ENCODE data around the gene CLCA2.
"Not testable (repeated sequence)": the region's sequence is repeated elsewhere in the genome, so short reads cannot be mapped to it uniquely, and the experiment has no call there.

CLCA2 gene

GRCh38 chr1:86472152-86472551 lies 48.2 kb downstream of the CLCA2 start:
- DNase-seq (ENCODE audit: low spot score), result no peak

- no peak for DNase-seq (ENCODE audit: low spot score)
These were observed 48.8 kb downstream of the CLCA2 start for GRCh38 chr1:86472767-86473166.

DNA sequence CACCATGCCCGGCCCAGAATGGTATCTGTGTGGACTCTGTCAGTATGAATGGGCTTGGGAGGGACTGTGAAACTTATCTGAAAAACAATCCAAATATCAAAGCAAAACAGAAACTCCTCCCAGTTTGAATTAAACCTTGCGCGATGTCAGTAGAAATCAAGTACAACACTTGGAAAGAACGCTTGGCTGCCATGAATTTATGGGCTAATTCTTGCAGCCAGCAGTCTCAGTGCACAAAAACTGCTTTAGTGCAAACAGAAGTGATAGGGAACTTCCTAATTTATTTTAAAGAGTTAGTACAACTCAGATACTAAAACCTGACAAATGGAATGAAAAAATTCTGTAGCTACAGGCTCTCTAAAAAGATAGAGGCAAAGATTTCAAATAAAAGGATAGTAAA lies 53.3 kb downstream of the CLCA2 start:
- no peak for DNase-seq (ENCODE audit: low spot score)

- peak; percentile 11 for DNase-seq (ENCODE audit: low spot score)
These were observed 53.7 kb downstream of the CLCA2 start for GRCh38 chr1:86477682-86478081.

DNA sequence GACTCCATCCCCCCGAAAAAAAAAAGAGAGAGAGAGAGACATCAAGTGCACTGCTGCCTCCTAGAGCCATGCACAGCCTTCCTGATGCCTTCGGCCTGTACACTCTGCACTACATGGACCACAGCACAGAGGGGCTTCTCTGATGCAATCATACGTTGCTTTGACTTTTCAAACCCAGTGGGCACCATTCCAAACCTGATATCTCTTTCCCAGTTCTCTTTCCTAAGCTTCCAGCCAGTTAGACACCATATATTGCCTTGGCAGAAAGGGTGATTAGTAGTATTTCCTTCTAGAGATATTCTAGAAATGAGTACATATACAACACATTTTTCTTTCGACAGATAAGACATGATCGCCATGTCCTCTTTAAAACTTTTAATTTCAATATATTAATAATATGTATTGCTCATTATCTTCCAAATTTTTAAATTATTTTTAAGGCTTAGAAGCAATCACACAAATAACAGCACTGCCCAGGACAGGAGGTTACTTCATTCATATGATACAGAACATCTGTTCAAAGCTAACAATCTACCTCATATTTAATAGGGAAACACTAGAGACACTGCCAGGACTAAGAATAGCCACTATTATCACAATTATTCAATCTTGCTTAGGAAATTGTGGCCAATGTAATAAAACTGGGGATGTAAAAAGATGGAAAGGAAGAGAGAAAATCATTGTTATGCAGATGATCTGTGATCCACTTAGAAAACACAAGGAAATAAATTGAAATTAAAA lies 54.6 kb downstream of the CLCA2 start:
- no peak for DNase-seq (ENCODE audit: low spot score)

DNA sequence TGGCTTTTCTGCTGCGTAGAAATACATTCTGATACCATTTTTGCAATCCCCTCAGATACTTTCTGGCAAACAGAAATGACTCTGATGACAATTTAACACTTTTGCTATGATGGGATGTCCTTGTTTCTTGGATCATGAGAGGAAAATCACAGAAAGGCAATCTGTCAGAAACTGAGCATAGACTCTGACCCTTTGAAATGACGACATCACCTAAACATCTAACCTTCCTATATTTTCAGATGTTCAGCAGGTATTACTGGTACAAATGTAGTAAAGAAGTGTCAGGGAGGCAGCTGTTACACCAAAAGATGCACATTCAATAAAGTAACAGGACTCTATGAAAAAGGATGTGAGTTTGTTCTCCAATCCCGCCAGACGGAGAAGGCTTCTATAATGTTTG lies 58.0 kb downstream of the CLCA2 start:
- DNase-seq (ENCODE audit: low spot score), result no peak

DNA sequence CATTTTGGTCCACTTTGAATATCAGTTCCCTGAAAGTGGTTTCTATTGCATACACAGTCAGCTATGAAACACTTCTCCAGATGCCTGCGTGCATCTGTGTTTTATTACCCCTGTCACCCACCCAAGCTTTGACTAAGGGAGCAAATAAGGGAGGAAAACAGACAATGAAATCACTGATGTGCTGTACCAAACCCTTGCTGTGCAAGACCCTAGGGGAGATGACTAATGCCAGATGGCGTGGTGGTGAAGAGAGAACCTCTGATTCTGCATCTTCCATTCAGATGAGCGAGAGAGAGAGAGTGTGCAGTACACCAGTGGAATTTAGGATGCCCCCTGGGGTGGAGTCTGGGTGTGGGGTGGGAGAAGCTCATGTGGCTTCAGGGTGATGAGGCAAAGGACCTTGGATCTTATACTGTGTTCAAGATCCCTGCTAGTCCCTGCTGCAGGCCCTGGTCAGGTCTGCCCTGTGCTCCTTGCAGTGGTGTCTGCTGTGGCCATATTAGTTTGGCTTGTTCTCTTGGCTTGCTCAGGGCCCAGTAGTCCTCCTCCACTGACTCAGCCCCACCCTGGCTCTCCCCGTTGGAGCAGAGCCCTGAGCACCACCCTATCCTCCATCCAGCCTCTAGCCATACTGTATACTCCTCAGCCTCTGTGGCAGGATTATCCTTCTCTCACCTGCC lies 63.3 kb downstream of the CLCA2 start:
- DNase-seq (ENCODE audit: low spot score), result peak; percentile 88

GRCh38 chr1:86487811-86488141 lies 63.8 kb downstream of the CLCA2 start:
- DNase-seq (ENCODE audit: low spot score), result no peak

GRCh38 chr1:86489242-86489878 lies 65.4 kb downstream of the CLCA2 start:
- no peak for DNase-seq (ENCODE audit: low spot score)

- no peak for DNase-seq (ENCODE audit: low spot score)
These were observed 67.4 kb downstream of the CLCA2 start for GRCh38 chr1:86491171-86491950.

DNA sequence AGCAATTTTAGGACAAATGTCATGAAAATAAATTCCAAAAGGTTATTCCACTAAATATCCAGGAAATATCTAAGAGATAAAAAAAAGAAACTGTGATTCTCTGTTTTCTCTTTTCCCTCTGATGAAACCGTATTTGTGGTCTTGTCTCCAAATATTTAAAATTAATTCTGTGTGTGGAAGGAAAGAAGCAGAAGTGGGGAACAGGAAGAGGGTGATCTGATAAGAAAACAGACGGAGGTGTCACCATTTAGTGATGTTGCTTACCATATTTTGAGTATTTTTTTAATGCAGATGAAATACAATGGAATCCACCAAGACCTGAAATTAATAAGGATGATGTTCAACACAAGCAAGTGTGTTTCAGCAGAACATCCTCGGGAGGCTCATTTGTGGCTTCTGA lies 74.3 kb downstream of the CLCA2 start:
- no peak for DNase-seq (ENCODE audit: low spot score)

DNA sequence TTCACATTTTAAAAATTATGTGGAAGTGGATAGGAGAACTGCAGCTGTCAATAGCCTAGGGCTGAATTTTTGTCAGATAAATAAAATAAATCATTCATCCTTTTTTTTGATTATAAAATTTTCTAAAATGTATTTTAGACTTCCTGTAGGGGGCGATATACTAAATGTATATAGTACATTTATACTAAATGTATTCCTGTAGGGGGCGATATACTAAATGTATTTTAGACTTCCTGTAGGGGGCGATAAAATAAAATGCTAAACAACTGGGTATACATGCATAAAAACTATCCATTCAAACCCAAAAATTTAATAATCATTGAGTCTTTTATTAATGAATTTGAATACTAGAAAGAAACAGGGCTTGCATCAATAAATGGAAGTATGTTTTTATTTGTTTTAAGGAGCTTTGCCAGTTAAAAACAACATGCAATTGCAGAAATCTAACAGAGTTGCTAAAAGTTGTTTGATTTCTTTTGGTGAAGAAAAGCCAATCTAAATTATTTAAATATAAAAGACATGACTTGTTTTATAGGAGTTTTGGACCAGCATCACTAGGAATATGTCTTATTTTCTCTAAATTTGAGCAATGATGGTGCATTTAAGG lies 76.1 kb downstream of the CLCA2 start:
- no peak for DNase-seq (ENCODE audit: low spot score)

DNA sequence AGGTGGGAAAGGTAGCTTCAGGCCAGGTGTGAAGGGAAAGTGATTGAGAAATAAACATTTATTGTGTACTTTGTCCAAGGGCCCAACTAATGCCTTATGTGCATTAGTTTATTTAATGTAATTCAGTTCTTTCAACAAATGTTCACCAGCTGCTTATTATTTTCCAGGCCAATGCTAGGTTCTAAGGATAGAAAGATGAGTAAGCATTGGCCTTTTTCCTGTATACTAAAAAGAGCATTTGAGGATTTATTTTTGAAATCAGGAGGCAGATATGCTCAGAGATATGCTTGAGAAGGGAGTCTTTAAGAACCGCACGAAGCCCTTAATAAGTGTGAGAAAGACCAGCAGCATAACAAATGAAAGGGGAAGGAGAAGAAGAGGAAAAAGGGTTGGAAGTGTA lies 76.7 kb downstream of the CLCA2 start:
- peak; percentile 18 for DNase-seq (ENCODE audit: low spot score)

- DNase-seq (ENCODE audit: low spot score), result not testable (repeated sequence)
These were observed 78.2 kb downstream of the CLCA2 start for GRCh38 chr1:86502125-86502646.

- DNase-seq (ENCODE audit: low spot score), result no peak
These were observed 78.9 kb downstream of the CLCA2 start for GRCh38 chr1:86502721-86503405.

DNA sequence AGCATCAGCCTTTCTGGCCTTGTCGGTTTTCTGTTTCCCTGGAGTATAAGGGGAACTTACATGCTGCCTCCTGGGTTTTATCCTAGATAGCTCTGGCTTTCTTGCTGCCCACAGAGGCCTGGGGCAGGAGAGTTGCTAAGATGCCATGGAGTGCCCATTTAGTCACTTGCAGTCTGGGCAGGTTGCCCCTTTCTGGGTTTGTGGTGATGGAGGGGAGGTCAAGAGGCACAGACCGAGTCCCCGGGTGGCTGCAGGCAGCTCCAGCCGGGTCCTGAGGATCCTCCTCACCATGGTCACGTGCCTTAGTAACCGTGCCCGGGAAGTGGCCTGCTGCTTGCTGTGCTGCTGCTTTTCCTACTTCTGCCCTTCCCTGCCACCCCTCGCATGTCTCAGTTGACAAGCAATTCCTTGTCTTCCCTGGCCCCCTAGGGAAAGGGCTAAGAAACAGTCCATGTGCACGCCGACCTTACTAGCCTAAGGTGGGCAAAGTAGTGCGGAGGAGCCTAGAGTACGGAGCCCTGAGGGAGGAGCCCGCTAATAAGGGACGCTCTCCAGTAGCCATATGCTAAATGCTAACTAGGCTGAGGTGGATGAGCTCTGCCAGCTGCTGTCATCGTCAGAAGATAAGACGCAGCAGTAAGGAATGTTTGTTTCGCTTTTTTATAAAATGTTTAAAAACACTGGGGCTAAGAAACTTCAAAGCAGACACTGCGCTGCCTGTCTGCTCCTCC lies 79.6 kb downstream of the CLCA2 start:
- DNase-seq (ENCODE audit: low spot score), result no peak

DNA sequence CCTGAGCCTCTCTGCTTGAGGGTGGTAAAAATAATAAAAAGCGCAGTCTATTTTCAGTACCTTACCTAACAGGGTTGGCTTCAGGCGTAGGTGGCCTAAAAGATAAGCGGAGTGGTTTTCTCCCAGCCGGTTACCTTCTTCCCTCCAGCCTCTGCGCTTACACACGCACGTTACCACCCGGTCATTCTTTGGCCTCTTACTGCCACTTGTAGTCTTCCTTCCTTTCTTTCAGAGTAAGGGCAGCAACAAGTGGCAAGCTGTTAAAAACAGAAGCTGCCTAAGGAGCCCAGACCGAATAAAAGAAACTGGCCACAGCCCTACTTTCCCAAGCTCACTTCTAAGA lies 80.1 kb downstream of the CLCA2 start:
- DNase-seq (ENCODE audit: low spot score), result no peak

- DNase-seq (ENCODE audit: low spot score), result no peak
These were observed 81.1 kb downstream of the CLCA2 start for GRCh38 chr1:86504895-86505563.

GRCh38 chr1:86505564-86505902 lies 81.6 kb downstream of the CLCA2 start:
- DNase-seq (ENCODE audit: low spot score), result no peak
